RWPE1 (cell line): ENCODE data around the gene HINT3.
"Not testable (repeated sequence)": the region's sequence is repeated elsewhere in the genome, so short reads cannot be mapped to it uniquely, and the experiment has no call there.

Source experiments
- CTCF ChIA-PET: fragments of 350-600 bp; sonication (Branson Sonifier 250); formaldehyde crosslinking; extraction: SDS; loops from one replicate; lab custom pipeline; 2021; lab: Yijun Ruan, JAX
- POLR2A ChIA-PET: fragments of 400-600 bp; formaldehyde crosslinking; extraction: SDS; loops from one replicate; lab custom pipeline; 2020; ENCODE audit warnings: antibody characterized with exemption; ENCODE audit not compliant: low non-redundant PET; lab: Yijun Ruan, JAX
- DNase-seq: peaks from one replicate; pipeline ENCODE4 v3.0.0; 2012; ENCODE audit warnings: low spot score
- H3K27ac ChIP-seq: fragments of 450-650 bp; 2 replicates; pipeline ENCODE4 v1.5.1; 2017
- CTCF ChIP-seq: fragments of 450-650 bp; conservative IDR thresholded peaks from 2 replicates; pipeline ENCODE4 v1.5.1; 2017; ENCODE audit warnings: low read depth, mild to moderate bottlenecking

HINT3 gene

GRCh38 chr6:125924697-125925358, 31.7 kb upstream of the HINT3 start:
- TF ChIP-seq CTCF: no peak
- peak overlapping the region; percentile 71 for H3K27ac ChIP-seq
- no peak for DNase-seq
- POLR2A ChIA-PET: interaction anchor here (1.2 kb wide), 1 partner anchor 10 kb away, joined by 5 read pairs; no protein-coding TSS in a partner anchor
- CTCF ChIA-PET: no interaction called here

- H3K27ac ChIP-seq: no peak overlapping the region
- DNase-seq: no peak
- ChIA-PET CTCF (no interaction called here), POLR2A (no interaction called here)
- no peak for TF ChIP-seq CTCF
Observed at GRCh38 chr6:125926711-125927110, 29.9 kb upstream of the HINT3 start.

DNA sequence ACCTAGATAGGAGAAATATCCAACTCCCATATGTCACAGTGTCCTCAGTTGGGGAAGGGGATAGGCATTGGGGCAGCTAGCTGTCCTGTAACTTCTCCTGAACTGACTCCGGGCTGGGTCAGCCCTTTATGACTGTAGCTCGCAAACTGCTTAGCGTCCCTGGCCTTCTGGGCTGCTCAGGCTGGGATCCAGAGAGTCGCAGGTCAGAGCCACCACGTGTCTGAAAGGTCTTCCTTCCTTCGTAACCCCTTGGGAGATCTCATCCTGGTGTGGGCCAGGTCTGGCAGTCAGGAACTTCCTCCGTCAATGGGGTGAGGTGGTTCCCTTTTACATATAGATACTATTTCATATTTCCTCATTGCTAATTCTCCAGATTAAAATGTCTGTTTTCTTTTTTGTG, 28.8 kb upstream of the HINT3 start:
- POLR2A ChIA-PET: no interaction called here
- CTCF ChIA-PET: no interaction called here
- no peak for TF ChIP-seq CTCF

DNA sequence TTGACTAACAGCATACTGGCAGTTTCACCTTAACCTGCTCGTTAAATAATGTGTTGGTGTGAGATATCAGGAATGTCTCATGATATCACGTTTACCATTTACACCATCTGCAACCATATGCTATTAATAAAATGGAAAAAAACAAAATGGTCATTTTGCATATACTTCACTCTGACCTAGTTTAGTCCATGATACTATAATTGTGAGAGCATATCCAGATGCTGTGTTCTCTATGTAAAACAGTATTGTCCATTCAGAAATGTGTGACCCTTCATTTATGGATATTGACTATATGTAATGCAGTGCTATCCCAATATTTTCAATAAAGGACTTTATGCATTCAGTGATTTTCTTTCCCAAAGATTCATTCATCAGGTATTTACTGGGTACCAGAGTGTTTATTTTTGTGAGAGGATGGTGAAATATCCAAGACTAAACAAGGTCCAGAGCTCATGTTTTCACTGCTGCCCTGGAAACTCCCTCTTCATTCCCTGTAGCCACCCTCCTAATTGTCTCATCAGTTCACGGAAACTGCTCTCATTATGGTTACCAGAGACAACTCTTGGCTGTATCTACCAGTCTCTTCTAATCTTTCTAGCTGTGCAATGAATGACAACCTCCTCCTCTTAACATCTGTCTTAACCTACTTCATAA, 25.7 kb upstream of the HINT3 start:
- ChIA-PET POLR2A (no interaction called here), CTCF (no interaction called here)
- TF ChIP-seq CTCF: no peak
- DNase-seq: no peak
- no peak overlapping the region for H3K27ac ChIP-seq

More for the DNA sequence above, 28.8 kb upstream of the HINT3 start:
- no peak overlapping the region; the same call in 1 of the 2 replicates for H3K27ac ChIP-seq
- DNase-seq: no peak

GRCh38 chr6:125931733-125932450, 24.7 kb upstream of the HINT3 start:
- ChIA-PET CTCF (no interaction called here), POLR2A (no interaction called here)
- no peak for TF ChIP-seq CTCF
- no peak for DNase-seq
- H3K27ac ChIP-seq: no peak overlapping the region

DNA sequence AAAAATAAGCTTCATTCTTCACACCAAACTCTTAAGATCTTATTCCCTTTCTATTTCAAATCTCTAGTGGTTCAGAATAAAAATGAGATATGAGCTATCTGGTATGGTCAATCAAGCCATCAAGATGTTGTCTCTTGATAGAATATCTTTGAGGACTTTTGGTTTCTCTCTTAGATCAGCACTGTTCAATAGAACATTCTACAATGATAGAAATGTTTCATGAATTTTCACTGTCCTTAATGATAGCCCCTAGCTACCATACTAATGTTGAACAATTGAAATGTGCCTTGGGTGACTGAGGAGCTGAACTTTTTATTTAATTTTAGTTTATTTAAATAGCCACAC, 24.1 kb upstream of the HINT3 start:
- no peak for DNase-seq
- TF ChIP-seq CTCF: no peak
- ChIA-PET CTCF (interaction anchor here (0.6 kb wide), 1 partner anchor 12 kb away, joined by 4 read pairs; no protein-coding TSS in a partner anchor), POLR2A (no interaction called here)
- no peak overlapping the region for H3K27ac ChIP-seq

DNA sequence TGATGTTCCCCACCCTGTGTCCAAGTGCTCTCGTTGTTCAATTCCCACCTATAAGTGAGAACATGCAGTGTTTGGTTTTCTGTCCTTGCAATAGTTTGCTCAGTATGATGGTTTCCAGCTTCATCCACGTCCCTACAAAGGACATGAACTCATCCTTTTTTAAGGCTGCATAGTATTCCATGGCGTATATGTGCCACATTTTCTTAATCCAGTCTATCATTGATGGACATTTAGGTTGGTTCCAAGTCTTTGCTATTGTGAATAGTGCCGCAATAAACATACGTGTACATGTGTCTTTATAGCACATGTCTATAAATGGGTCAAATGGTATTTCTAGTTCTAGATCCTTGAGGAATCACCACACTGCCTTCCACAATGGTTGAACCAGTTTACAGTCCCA, 21.1 kb upstream of the HINT3 start:
- CTCF ChIA-PET, POLR2A ChIA-PET, DNase-seq, H3K27ac ChIP-seq: not testable (repeated sequence)
